ENCODE results near the gene TTC24.

TTC24 gene

GRCh38 chr1:156556354-156556753 is 23.2 kb upstream of the TTC24 start:
- Histone ChIP-seq H3K4me3 (ENCODE audit: low read length) (no peak overlapping the region), H3K27ac (ENCODE audit: low read depth, low read length) (no peak overlapping the region), H3K27me3 (ENCODE audit: control insufficient read depth, low read length) (no peaks in the 10 kb centered on the region), H3K4me1 (ENCODE audit: control insufficient read depth, low read length) (peaks cover 29% of the 10 kb centered on the region), H3K9me3 (ENCODE audit: control insufficient read depth, insufficient read depth, low read length) (no peaks in the 10 kb centered on the region), H4K20me1 (ENCODE audit: control insufficient read depth, insufficient read depth, low read depth, low read length) (no peaks in the 10 kb centered on the region), H3K36me3 (ENCODE audit: control insufficient read depth, low read length) (peaks cover 36% of the 10 kb centered on the region), H3K4me2 (ENCODE audit: low read length) (no peak overlapping the region), H3K9me2 (replicated peaks; ENCODE audit: control insufficient read depth, low read length) (no peaks in the 10 kb centered on the region), H3F3A (ENCODE audit: control insufficient read depth, insufficient read depth) (no peaks in the 10 kb centered on the region), H3K79me2 (ENCODE audit: control insufficient read depth, low read length) (no peaks in the 10 kb centered on the region)
- TF ChIP-seq EZH2phosphoT487 (IDR thresholded peaks at IDR 0.05; ENCODE audit: borderline replicate concordance, low read length) (no peak), CTCF (IDR thresholded peaks at IDR 0.05; ENCODE audit: low read depth, low read length, poor library complexity, severe bottlenecking) (no peak)

- no peaks in the 10 kb centered on the region for H4K20me1 ChIP-seq (ENCODE audit: control insufficient read depth, insufficient read depth, low read depth, low read length)
- H3K4me3 ChIP-seq (ENCODE audit: low read length), result no peak overlapping the region
- H3K4me1 ChIP-seq (ENCODE audit: control insufficient read depth, low read length), result peaks cover under 1% of the 10 kb centered on the region; the same call in 1 of the 2 replicates
- no peaks in the 10 kb centered on the region for H3K27me3 ChIP-seq (ENCODE audit: control insufficient read depth, low read length)
- H3K9me2 ChIP-seq (replicated peaks; ENCODE audit: control insufficient read depth, low read length), result no peaks in the 10 kb centered on the region
- H3K9me3 ChIP-seq (ENCODE audit: control insufficient read depth, insufficient read depth, low read length), result no peaks in the 10 kb centered on the region
- no peaks in the 10 kb centered on the region for H3K79me2 ChIP-seq (ENCODE audit: control insufficient read depth, low read length)
- TF ChIP-seq EZH2phosphoT487 (IDR thresholded peaks at IDR 0.05; ENCODE audit: borderline replicate concordance, low read length) (no peak), CTCF (IDR thresholded peaks at IDR 0.05; ENCODE audit: low read depth, low read length, poor library complexity, severe bottlenecking) (no peak)
- H3F3A ChIP-seq (ENCODE audit: control insufficient read depth, insufficient read depth), result no peaks in the 10 kb centered on the region
- H3K4me2 ChIP-seq (ENCODE audit: low read length), result no peak overlapping the region
- H3K36me3 ChIP-seq (ENCODE audit: control insufficient read depth, low read length), result peaks cover 31% of the 10 kb centered on the region
- no peak overlapping the region for H3K27ac ChIP-seq (ENCODE audit: low read depth, low read length)
These were observed 20.3 kb upstream of the TTC24 start for GRCh38 chr1:156559086-156559796.

- peaks cover 37% of the 10 kb centered on the region for H3K36me3 ChIP-seq (ENCODE audit: control insufficient read depth, low read length)
These were observed 19.6 kb upstream of the TTC24 start for GRCh38 chr1:156559797-156560385.

More at GRCh38 chr1:156559797-156560385, 19.6 kb upstream of the TTC24 start:
- Histone ChIP-seq H3K27me3 (ENCODE audit: control insufficient read depth, low read length) (no peaks in the 10 kb centered on the region), H3K9me2 (replicated peaks; ENCODE audit: control insufficient read depth, low read length) (no peaks in the 10 kb centered on the region), H3K4me2 (ENCODE audit: low read length) (no peak overlapping the region), H3F3A (ENCODE audit: control insufficient read depth, insufficient read depth) (no peaks in the 10 kb centered on the region), H3K4me3 (ENCODE audit: low read length) (no peak overlapping the region), H3K9me3 (ENCODE audit: control insufficient read depth, insufficient read depth, low read length) (no peaks in the 10 kb centered on the region), H3K4me1 (ENCODE audit: control insufficient read depth, low read length) (no peaks in the 10 kb centered on the region), H3K79me2 (ENCODE audit: control insufficient read depth, low read length) (no peaks in the 10 kb centered on the region), H3K27ac (ENCODE audit: low read depth, low read length) (no peak overlapping the region), H4K20me1 (ENCODE audit: control insufficient read depth, insufficient read depth, low read depth, low read length) (no peaks in the 10 kb centered on the region)
- TF ChIP-seq CTCF (IDR thresholded peaks at IDR 0.05; ENCODE audit: low read depth, low read length, poor library complexity, severe bottlenecking) (no peak), EZH2phosphoT487 (IDR thresholded peaks at IDR 0.05; ENCODE audit: borderline replicate concordance, low read length) (no peak)

All from DOHH2 (cell line).